HG03196 (cell line): ENCODE data around the gene NFKBIA.
"Not testable (repeated sequence)": the region's sequence is repeated elsewhere in the genome, so short reads cannot be mapped to it uniquely, and the experiment has no call there.

Source experiments
- ATAC-seq: cut with Tn5 transposase; IDR thresholded peaks from one replicate; pipeline ENCODE4 v1.9.1; 2021; ENCODE audit not compliant: unreplicated experiment

The NFKBIA gene, protein sequence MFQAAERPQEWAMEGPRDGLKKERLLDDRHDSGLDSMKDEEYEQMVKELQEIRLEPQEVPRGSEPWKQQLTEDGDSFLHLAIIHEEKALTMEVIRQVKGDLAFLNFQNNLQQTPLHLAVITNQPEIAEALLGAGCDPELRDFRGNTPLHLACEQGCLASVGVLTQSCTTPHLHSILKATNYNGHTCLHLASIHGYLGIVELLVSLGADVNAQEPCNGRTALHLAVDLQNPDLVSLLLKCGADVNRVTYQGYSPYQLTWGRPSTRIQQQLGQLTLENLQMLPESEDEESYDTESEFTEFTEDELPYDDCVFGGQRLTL

DNA sequence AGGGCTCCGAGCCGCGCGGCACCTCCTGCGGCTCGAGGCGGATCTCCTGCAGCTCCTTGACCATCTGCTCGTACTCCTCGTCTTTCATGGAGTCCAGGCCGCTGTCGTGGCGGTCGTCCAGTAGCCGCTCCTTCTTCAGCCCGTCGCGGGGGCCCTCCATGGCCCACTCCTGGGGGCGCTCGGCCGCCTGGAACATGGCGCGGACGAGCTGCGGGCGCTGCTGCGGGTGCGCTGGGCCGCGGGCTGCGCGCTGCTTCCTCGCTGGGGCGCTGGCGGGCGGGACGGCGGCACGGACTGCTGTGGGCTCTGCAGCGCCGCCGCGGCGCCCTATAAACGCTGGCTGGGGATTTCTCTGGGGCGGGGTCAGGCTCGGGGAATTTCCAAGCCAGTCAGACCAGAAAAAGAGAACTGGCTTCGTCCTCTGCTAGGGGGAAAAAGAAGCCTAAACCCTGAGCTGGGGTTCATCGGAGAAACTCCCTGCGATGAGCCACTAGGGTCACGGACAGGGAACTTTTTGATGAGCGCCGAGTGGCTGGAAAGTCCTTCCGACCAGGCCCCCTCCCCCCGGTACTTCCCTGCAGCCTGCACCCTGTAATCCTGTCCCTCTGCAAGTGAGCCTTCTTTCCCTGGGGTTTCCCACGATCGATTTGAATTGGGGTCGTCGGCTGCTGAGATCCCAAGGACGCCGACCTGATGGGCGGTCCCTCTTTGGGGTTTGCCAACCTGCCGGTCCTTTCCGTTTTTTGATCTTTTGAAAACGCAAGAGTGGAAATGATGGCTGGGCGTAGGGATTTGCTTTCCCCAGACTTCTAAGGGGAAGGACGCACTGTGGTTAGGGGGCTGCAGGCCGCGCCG is at the start of gene NFKBIA:
TSS of gene NFKBIA (minus strand) at position 301 of the 855 bp plus-strand sequence. CDS start at position 196, 105 bp downstream.
- ATAC-seq = peak; percentile 56

DNA sequence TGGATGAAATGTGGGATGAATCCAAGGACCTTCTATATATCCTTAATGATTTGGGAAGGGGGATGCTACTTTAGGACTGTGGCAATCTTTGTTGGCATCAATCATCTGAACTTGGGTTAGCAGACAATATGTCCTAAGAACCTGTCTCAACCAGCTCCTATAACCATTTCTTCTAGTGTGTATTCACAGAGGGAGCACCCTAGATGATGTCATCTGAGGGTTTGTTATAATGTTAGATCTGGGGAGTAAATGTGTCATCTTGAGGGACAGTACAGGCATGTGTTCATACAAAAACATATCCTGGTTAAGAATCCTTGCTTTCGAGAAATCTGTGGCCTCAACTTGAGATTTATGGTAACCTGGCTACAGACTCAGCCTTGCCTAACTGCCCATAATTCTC is 41.9 kb upstream of the NFKBIA start:
- ATAC-seq = no peak

DNA sequence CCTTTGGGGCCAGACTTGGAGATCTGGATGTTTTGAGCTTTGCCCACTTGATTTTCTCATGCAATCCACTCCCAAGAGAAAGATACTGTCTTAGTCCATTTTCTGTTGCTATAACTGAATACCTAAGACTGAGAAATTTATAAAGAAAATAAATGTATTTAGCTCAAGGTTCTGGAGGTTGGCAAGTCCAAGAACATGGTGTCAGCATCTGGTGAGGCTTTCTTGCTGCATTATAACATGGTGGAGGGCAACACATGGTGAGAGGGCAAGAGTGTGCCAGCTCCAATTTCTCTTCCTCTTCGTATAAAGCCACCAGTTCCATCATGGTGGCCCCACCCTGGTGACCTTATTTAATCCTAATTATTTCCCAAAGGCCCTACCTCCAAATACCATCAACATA is 39.6 kb upstream of the NFKBIA start:
- no peak for ATAC-seq

DNA sequence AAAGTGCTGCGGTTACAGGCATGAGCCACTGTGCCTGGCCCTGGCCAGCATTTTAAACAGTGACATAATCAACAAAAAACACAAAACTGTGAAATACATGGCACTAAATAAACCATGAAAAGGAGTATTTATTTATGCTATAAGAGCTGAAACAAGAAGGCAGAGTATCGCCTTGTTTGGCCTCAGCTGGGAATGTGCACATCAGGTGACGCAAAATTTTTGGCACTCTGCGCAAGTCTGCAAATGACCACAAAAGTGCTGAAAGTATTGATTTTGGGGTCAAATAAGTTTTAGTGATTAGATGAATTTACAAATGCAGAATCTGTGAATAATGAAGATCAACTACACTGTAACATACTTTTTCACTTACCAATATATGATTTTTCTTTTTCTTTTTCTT is 36.6 kb upstream of the NFKBIA start:
- ATAC-seq = no peak

DNA sequence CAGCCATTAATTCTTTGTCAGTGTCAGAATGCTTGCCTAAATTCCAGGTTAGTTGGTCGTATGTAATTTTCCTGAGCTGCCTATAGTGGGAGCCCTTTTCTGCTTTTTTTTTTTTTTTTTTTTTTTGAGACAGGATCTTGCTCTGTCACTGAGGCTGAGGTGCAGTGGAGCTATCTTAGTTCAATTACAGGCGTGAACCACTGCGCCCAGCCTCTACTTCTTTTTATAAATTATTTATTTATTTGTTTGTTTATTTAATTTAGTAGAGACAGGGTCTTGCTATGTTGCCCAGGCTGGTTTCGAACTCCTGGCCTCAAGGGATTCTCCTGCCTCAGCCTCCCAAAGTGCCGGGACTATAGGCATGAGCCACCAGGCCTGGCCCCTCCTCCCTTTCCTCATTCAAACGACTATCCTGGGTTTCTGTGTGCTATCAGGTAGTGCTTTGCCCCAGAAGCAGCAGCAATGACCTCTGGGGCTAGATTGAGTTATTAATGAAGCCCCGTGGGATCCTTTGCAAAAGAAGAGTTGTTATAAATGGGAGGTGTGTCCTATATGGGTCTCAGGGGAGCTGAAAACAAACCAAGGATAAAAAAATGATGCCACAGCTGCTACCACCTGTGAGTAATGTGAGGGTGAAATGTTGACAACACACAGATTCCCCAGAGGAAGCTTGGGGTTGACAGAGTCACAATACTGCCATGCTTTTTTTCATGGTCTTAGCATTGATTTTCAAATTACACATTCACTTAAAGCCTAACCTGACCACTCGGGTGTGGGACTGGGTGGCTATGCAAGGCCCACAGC is 34.6 kb upstream of the NFKBIA start:
- ATAC-seq = peak; percentile 65

DNA sequence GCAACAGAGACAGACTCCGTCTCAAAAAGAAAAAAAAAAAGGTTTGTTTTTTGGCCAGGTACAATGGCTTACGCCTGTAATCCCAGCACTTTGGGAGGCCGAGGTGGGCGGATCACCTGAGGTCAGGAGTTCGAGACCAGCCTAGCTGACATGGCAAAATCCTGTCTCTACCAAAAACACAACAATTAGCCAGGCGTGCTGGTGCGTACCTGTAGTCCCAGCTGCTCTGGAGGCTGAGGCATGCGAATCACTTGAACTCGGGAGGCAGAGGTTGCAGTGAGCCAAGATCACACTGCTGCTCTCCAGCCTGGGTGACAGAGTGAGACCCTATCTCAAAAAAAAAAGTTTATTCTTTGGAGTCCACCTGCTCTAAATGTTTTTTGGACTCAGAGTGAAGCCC is 33.9 kb upstream of the NFKBIA start:
- ATAC-seq = not testable (repeated sequence)

DNA sequence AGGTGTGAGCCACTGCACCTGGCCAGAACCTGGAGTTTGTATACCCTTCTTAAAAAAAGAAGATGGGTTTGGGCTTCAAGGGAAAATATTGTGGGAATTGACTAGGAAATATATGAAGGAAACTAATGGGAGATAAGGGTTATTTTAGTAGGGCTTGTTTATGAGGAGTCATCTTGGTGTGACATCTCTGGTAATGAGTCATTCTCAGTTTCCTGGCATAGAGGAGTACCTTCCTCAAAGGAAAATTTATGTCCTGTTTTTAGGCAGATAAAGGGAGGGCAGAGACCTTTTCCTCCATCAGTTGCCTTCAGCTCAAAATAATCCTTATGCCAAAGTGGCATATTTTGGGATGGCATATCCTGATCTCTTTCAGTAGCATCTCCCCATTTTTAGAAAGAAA is 30.6 kb upstream of the NFKBIA start:
- ATAC-seq = no peak

DNA sequence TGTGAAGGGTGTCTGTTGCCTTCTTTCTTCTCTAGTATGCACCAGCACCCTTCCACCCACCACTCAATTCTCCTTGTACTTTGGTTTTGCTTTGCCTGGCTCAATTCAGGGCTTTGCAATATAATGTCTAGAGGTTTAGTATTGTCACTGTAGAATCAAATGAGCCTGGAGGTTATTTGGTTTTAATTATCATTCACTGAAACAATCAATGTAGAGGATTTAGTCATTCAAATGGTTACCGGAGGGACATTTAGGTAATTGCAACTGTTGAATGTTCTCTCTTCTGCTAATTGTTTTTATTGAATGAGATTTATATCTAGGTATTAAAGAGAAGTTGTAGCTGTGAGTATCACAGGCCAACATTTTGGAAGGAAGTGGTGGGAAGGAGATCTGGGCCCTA is 29.3 kb upstream of the NFKBIA start:
- ATAC-seq = no peak

DNA sequence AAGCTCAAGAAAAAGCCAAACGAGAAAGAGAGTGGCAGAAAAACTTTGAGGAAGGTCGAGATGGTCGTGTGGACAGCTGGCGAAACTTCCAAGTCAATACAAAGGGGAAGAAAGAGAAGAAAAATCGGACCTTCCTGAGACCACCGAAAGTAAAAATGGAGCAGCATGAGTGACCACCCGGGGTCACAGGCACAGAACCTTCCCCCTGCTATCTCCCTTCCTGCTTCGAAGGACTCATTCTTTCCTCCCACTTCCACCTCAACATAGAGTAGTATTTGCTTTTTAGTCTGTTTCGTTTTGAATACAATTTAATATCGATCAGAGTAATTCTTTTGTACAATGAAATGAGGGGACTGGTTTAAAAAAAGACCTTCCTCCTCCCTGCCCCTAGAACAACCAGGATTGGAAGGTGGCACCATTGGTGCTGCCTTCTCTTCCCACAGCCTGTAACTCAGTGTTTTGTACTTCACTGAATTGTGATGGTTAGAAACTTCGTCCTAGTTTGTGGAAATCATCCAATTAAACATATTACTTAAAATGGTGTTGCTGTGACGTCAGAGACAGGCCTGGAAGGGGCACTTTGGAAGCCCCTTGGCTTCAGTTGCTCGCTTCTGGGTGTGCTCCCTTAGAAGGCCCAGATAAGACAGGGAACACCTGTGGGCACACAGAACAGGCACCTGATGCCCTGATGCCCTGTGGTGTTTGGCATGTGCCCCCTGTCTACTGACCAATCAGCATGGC is 26.1 kb upstream of the NFKBIA start:
- no peak for ATAC-seq

DNA sequence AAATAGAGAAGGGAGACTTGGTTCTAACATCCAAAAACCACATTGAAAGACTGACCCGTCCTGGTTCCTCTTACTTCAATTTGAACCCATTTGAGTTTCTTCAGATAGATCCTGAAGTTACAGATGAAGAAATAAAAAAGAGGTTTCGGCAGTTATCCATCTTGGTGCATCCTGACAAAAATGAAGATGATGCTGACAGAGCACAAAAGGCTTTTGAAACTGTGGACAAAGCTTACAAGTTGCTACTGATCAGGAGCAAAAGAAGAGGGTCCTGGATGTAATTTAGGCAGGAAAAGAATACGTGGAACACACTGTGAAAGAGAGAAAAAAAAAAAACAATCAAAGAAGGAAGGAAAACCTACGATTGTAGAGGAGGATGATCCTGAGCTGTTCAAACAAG is 25.4 kb upstream of the NFKBIA start:
- no peak for ATAC-seq

DNA sequence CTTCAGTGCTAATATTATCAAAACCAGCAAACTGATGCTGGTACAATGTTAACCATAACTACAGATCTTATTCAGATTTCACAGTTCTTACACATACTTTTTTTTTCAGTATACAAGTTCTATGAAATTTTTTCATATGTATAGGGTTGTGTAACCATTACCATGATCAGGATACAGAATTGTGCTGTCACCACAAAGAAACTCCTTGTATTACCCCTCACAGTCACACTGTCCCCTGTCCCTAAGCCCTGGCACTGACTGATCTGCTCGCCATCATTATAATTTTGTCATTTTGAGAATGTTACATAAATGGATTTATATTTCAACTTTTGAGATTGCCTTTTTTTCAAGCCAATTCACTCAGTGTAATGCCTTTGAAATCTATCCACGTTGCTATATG is 21.3 kb upstream of the NFKBIA start:
- ATAC-seq = no peak

DNA sequence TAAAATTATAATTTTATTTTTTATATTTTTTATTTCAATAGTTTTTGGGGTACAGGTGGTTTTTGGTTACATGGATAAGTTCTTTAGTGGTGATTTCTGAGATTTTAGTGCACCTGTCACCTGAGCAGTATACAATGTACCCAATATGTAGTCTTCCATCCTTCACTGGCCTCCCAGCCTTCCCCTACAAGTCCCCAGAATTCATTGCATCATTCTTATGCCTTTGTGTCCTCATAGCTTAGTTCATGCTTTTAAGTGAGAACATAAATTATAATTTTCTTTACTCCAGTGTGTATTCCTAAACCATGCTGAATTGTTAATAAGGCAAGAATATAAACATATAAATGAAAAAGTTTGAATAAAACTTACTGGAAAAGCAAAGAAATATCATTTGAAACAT is 19.1 kb upstream of the NFKBIA start:
- ATAC-seq = no peak

DNA sequence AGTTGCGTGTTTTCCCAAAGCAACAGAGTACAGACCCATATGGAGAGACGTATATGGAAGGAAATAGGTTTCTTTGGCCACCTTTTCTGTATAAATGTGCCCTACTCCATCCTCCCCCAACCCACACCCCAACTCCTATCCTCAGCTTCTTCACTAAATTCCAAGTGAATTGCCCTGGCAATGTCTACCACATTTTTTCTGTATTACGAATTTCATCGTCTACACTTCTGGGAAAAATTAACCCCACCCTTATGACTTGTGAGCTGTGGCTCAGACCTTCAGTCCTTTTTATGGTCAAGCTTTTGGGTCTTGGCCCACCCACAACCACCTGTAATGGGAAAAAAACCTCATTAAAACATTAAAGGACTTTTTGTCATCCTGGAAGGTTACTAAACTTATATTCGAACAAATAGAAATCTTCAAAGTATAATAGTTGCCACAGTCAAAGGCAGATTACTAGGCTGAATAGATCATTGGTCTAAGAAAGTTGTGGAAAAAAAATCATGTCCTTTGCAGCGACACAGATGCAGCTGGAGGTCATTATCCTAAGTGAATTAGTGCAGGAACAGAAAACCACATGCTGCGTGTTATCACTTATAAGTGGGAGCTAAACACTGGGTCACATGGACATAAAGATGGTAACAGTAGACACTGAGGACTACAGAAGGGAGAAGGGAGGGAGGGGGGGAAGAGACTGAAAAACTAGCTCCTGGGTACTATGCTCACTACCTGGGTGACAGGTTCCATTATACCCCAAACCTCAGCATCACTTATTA is 15.7 kb upstream of the NFKBIA start:
- no peak for ATAC-seq

DNA sequence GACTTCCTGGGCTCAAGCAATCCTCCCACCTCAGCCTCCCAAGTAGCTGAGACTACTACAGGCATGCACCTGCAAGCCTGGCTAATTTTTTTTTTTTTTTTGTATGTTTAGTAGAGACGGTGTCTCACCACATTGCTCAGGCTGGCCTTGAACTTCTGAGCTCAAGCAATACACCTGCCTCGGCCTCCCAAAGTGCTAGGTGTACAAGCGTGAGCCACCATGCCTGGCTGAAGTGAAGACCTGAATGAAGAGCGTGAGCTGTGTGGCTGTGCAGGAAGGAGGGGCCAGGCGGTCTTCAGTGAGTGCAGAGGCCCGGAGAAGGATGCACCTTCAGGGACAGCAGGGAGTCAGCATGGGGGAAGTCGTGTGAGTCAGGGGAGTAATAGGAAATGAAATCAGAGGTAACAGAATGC is 14.9 kb upstream of the NFKBIA start:
- no peak for ATAC-seq

DNA sequence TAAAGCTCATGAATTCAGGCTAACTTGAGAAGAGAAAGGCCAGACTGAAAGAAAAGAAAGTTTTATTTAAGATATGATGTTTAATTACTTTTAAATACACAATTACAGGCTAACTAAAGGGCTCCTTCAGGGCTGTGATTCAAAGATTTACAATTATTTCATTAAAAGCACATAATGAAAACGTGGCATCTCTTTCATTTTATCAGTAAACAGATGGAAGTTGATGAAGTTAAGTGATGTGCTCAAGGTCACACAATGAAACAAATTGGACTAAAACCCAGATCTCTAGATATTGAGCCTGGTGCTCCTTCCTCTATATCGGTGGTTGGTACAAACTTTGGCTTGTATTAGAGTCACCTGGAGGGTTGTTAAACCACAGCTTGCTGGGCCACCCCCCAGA is 13.5 kb upstream of the NFKBIA start:
- ATAC-seq = no peak

DNA sequence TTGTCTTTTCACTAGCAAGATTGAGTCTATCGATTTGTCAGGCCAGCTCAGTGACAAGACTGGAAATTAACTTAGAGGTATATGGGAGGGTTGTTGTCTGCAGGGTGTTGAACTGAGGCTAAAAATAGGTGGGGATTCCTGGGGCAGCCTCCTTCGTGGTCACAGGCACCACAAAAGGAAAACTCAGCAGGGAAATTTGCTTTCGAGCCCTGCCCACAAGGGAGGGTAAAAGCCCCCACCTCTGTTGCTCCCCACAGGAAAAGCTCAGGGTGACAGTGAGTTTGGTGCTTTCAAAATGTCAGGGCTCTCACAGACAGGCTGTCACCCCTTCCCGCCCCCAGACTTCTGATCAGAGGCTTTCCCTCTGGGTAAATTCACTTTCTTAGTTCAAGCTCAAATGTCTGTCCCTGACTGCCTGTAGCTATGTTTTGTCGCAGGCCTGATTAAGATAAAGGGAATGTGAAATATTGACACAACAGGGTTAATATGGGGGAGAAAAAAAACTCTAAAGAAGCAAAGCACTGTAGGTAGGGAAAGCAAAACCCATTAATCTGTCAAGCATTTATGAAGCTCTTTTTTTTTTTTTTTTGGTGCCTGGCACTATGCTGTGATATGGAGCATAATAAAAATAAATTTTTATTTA is 11.7 kb upstream of the NFKBIA start:
- ATAC-seq = peak; percentile 41

DNA sequence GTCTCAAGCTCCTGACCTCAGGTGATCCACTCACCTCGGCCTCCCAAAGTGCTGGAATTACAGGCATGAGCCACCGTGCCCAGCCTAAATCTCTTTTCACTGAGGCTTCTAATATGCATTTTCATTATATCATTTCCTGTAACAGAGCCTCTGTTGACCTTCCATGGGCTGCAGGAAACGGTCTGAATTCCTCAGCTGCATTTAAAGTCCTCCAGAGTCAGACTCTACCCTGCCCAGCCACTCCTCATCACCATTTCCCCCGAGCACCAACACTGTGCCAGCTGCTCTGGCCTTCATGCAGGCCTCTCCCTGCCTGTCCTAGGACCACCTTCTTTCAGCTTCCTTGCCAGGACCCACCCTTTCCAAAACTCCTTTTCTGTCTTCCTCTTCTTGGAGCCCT is 9.8 kb upstream of the NFKBIA start:
- no peak for ATAC-seq

DNA sequence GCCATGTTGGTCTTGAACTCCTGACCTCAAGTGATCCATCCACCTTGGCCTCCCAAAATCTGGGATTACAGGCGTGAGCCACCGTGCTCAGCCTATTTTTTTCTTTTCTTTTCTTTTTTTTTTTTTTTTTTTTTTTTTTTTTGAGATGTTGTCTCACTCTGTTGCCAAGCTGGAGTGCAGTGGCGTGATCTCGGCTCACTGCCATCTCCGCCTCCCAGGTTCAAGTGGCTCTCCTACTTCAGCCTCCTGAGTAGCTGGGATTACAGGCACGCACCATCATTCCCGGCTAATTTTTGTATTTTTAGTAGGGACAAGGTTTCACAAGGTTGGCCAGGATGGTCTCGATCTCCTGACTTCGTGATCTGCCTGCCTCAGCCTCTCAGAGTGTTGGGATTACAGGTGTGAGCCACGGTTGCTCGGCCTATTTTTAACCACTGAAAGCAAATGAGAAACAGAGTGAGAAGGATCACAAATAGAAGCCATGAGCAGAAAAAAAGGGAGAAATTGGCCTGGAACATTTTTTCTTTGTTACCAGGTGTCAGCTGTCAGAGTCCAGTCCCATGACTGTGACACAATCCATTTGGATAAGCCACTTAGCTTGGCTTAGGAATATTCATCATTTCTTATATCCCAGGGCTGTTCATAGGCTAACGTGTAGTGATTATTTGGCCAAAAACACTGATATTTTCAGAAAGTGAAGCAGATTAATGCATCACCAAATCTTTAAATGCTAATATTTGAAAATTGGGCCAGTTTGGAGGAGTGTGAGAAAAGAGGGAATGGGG is 7.9 kb upstream of the NFKBIA start:
- ATAC-seq = no peak

DNA sequence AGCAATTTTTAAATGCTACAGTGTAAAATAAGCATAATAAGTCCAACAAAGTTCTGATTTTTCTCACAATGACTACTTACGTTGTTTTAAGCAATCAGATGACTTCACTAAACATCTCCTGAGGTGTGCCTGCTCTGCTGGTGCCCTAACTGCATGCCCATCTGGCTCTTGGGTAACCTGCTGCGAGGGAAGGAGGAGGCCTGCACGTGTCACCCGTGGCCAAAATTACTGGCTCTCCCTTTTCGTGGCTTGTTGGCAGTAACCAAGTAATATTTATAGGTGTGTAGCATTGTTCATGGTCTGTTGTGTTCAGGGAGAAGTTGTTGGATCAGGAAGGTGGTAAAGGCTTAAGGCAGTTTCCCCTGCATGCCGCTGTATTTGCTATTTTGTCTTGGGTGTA is 6.3 kb upstream of the NFKBIA start:
- no peak for ATAC-seq
